Measurements from ENCODE around the gene RCL1.

DNA sequence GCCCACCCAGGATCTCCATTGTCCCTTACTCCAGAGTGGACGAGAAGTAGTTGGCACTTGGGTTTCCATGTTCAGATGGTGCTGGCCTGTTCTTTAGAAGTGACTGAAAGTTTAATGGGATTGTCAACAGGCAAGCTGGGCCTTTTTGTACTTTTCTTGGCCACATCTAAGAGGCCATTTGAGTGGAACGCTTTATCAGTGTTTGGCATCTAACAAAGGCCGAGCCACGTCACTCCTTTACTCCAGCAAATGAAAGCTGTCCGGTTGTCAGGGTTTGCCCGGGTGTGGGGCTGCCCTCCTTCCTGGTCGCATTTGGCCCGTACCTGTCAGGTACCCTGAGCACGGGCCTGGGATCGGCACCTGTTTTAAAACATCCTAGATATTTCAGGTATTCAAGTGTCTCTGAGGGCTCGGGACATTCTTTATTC, 71.5 kb downstream of the RCL1 start:
- no peak for TF ChIP-seq POLR2A (IDR thresholded peaks at IDR 0.05)
- TF ChIP-seq, protein P1, sequence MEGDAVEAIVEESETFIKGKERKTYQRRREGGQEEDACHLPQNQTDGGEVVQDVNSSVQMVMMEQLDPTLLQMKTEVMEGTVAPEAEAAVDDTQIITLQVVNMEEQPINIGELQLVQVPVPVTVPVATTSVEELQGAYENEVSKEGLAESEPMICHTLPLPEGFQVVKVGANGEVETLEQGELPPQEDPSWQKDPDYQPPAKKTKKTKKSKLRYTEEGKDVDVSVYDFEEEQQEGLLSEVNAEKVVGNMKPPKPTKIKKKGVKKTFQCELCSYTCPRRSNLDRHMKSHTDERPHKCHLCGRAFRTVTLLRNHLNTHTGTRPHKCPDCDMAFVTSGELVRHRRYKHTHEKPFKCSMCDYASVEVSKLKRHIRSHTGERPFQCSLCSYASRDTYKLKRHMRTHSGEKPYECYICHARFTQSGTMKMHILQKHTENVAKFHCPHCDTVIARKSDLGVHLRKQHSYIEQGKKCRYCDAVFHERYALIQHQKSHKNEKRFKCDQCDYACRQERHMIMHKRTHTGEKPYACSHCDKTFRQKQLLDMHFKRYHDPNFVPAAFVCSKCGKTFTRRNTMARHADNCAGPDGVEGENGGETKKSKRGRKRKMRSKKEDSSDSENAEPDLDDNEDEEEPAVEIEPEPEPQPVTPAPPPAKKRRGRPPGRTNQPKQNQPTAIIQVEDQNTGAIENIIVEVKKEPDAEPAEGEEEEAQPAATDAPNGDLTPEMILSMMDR (IDR thresholded peaks at IDR 0.05), result no peak
